Neural cell (in vitro differentiated cells): Measurements from ENCODE around the gene CD200R1L. TPM values are rescaled to one million over a fixed set of nuclear protein-coding genes. Genes with fewer than 3 reads are reported as not detected.

Experiments
- H2AFZ ChIP-seq: fragments of 200-600, 300-800 bp; sonication (generic), shearing (Covaris generic); 2 replicates; pipeline ENCODE4 v1.6.0; 2014; ENCODE audit warnings: low read depth, mild to moderate bottlenecking, antibody characterized with exemption, low read length, moderate library complexity
- H3F3A ChIP-seq: fragments of 200-600 bp; shearing (Covaris generic); 2 replicates; pipeline ENCODE4 v1.6.1; 2016; ENCODE audit warnings: mild to moderate bottlenecking, moderate library complexity, mixed read lengths, antibody characterized with exemption, low read length; ENCODE audit not compliant: insufficient read depth, poor library complexity, severe bottlenecking
- H3K27ac ChIP-seq: fragments of 200-600, 300-800 bp; sonication (generic), shearing (Covaris generic); 2 replicates; pipeline ENCODE4 v1.5.1; 2014; ENCODE audit warnings: mild to moderate bottlenecking, low read length, moderate library complexity
- H3K27me3 ChIP-seq: fragments of 300-800, 200-600 bp; sonication (generic), shearing (Covaris generic); 2 replicates; pipeline ENCODE4 v1.6.0; 2014; ENCODE audit warnings: mild to moderate bottlenecking, low read depth, low read length, moderate library complexity; ENCODE audit not compliant: insufficient read depth
- H3K36me3 ChIP-seq: fragments of 300-800, 200-600 bp; sonication (generic), shearing (Covaris generic); 2 replicates; pipeline ENCODE4 v1.5.1; 2014; ENCODE audit warnings: mild to moderate bottlenecking, antibody characterized with exemption, low read length, moderate library complexity; ENCODE audit not compliant: insufficient read depth
- H3K4me2 ChIP-seq: fragments of 300-800, 200-600 bp; sonication (generic), shearing (Covaris generic); 2 replicates; pipeline ENCODE4 v1.6.0; 2014; ENCODE audit warnings: mild to moderate bottlenecking, low read length
- H3K4me3 ChIP-seq: fragments of 300-800, 200-600 bp; sonication (generic), shearing (Covaris generic); 2 replicates; pipeline ENCODE4 v1.5.1; 2014; ENCODE audit warnings: mild to moderate bottlenecking, low read length, moderate library complexity
- H3K79me2 ChIP-seq: fragments of 200-600 bp; shearing (Covaris generic); replicated peaks from 2 replicates; pipeline ENCODE4 v1.6.0; 2014; ENCODE audit warnings: mild to moderate bottlenecking, low read length, moderate library complexity; ENCODE audit not compliant: insufficient read depth
- H3K9ac ChIP-seq: fragments of 300-800, 200-600 bp; sonication (generic), shearing (Covaris generic); 2 replicates; pipeline ENCODE4 v1.6.1; 2016; ENCODE audit warnings: mild to moderate bottlenecking, low read length, mixed read lengths
- H3K9me2 ChIP-seq: fragments of 200-600 bp; shearing (Covaris generic); 2 replicates; pipeline ENCODE4 v1.6.1; 2016; ENCODE audit warnings: mild to moderate bottlenecking, low read length, mixed read lengths; ENCODE audit not compliant: insufficient read depth
- H3K9me3 ChIP-seq: fragments of 200-600, 300-800 bp; sonication (generic), shearing (Covaris generic); 2 replicates; pipeline ENCODE4 v1.6.1; 2016; ENCODE audit warnings: mild to moderate bottlenecking, mixed run types, low read length, moderate library complexity, mixed read lengths
- H4K20me1 ChIP-seq: fragments of 200-600 bp; shearing (Covaris generic); 2 replicates; pipeline ENCODE4 v1.6.1; 2016; ENCODE audit warnings: mild to moderate bottlenecking, mixed run types; ENCODE audit not compliant: insufficient read depth
- CTCF ChIP-seq: fragments of 450-650 bp; IDR thresholded peaks from 2 replicates; pipeline ENCODE4 v1.5.1; 2014; ENCODE audit warnings: antibody characterized with exemption, mild to moderate bottlenecking, moderate library complexity; ENCODE audit not compliant: poor library complexity, severe bottlenecking
- EP300 ChIP-seq: fragments of 450-650 bp; conservative IDR thresholded peaks from 2 replicates; pipeline ENCODE4 v1.6.1; 2014; ENCODE audit warnings: antibody characterized with exemption, mild to moderate bottlenecking, moderate library complexity; ENCODE audit not compliant: poor library complexity, severe bottlenecking
- EZH2 ChIP-seq: fragments of 200-600, 300-800 bp; shearing (Covaris generic), sonication (generic); IDR thresholded peaks from 2 replicates; pipeline ENCODE4 v1.6.1; 2014; ENCODE audit warnings: antibody characterized with exemption, low read length, borderline replicate concordance, mild to moderate bottlenecking; ENCODE audit not compliant: insufficient read depth, poor library complexity, severe bottlenecking
- MXI1 ChIP-seq: fragments of 450-650 bp; conservative IDR thresholded peaks from 2 replicates; pipeline ENCODE4 v1.6.1; 2014; ENCODE audit warnings: antibody characterized with exemption, mild to moderate bottlenecking; ENCODE audit not compliant: poor library complexity, severe bottlenecking
- POLR2AphosphoS5 ChIP-seq: IDR thresholded peaks from 2 replicates; pipeline ENCODE4 v1.6.1; 2012
- RAD21 ChIP-seq: fragments of 450-650 bp; conservative IDR thresholded peaks from 2 replicates; pipeline ENCODE4 v1.6.1; 2014; ENCODE audit warnings: antibody characterized with exemption, mild to moderate bottlenecking, moderate library complexity
- REST ChIP-seq: IDR thresholded peaks from 2 replicates; pipeline ENCODE4 v1.6.1; 2012; ENCODE audit warnings: borderline replicate concordance
- SMC3 ChIP-seq: fragments of 450-650 bp; conservative IDR thresholded peaks from 2 replicates; pipeline ENCODE4 v1.6.1; 2014; ENCODE audit warnings: antibody characterized with exemption, mild to moderate bottlenecking, moderate library complexity; ENCODE audit not compliant: poor library complexity
- TAF1 ChIP-seq: IDR thresholded peaks from 2 replicates; pipeline ENCODE4 v1.6.1; 2012; ENCODE audit warnings: low read depth
- polyA plus RNA-seq: library from polyadenylated mRNA; depleted of rRNA; stranded (reverse); fragments of >200 nt; gene quantifications from 2 replicates; pipeline ENCODE4 v1.2.3, GENCODE V29; 2014

Gene CD200R1L
- polyA plus RNA-seq, 1 donor from 2014 or later: not detected

- Histone ChIP-seq H3K36me3 (no peaks in the 10 kb centered on the region), H3K9me2 (no peaks in the 10 kb centered on the region), H3F3A (no peaks in the 10 kb centered on the region), H3K27ac (no peak overlapping the region), H2AFZ (no peak overlapping the region), H3K79me2 (no peaks in the 10 kb centered on the region), H3K27me3 (no peaks in the 10 kb centered on the region), H4K20me1 (no peaks in the 10 kb centered on the region), H3K9ac (no peak overlapping the region), H3K4me2 (no peak overlapping the region), H3K9me3 (no peaks in the 10 kb centered on the region), H3K4me3 (no peak overlapping the region)
- TF ChIP-seq MXI1 (no peak), EP300 (no peak), EZH2 (no peak)
Measured at GRCh38 chr3:112786881-112787579, 59.6 kb downstream of the CD200R1L start.

GRCh38 chr3:112786002-112786590 is 60.6 kb downstream of the CD200R1L start:
- Histone ChIP-seq H3K9ac (no peak overlapping the region), H3K9me3 (no peaks in the 10 kb centered on the region), H4K20me1 (no peaks in the 10 kb centered on the region), H3F3A (no peaks in the 10 kb centered on the region), H3K27me3 (no peaks in the 10 kb centered on the region), H3K4me3 (no peak overlapping the region), H3K79me2 (no peaks in the 10 kb centered on the region), H3K4me2 (no peak overlapping the region), H3K36me3 (no peaks in the 10 kb centered on the region), H3K27ac (no peak overlapping the region), H2AFZ (no peak overlapping the region), H3K9me2 (no peaks in the 10 kb centered on the region)
- TF ChIP-seq CTCF (no peak), EZH2 (no peak), EP300 (no peak), REST (no peak), SMC3 (no peak), POLR2AphosphoS5 (no peak), TAF1 (no peak), RAD21 (no peak), MXI1 (no peak)
